Measurements from ENCODE around the gene SSC5D.
A peak's percentile ranks its signal among the peaks of the same experiment; 100 is the strongest.

The SSC5D gene

DNA sequence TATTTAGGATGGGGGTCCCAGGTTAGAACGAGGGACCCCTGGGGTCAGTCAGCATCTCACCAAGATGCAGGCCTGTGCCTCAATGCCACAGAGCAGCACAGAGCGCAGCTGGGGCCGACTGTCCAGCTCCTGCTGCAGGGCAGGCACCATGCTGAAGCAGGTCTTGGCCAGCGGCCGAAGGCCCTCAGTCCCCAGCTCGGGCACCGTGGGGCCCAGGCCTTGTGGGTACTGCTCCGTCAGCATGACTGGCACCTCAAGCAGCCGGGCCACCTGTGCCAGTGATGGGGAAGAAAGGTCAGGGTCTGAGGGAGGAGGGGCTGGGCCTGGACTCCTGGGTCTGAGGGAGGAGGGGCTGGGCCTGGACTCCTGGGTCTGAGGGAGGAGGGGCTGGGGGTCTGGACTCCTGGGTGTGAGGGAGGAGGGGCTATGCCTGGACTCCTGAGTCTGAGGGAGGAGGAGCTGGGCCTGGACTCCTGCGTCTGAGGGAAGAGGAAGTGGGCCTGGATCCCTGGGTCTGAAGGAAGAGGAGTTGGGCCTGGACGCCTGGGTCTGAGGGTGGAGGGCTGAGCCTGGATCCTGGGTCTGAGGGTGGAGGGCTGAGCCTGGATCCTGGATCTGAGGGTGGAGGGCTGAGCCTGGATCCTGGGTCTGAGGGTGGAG, 32.5 kb upstream of the SSC5D start:
- no peak for DNase-seq

- no peak for DNase-seq
Measured at GRCh38 chr19:55456347-55456746, 31.9 kb upstream of the SSC5D start.

DNA sequence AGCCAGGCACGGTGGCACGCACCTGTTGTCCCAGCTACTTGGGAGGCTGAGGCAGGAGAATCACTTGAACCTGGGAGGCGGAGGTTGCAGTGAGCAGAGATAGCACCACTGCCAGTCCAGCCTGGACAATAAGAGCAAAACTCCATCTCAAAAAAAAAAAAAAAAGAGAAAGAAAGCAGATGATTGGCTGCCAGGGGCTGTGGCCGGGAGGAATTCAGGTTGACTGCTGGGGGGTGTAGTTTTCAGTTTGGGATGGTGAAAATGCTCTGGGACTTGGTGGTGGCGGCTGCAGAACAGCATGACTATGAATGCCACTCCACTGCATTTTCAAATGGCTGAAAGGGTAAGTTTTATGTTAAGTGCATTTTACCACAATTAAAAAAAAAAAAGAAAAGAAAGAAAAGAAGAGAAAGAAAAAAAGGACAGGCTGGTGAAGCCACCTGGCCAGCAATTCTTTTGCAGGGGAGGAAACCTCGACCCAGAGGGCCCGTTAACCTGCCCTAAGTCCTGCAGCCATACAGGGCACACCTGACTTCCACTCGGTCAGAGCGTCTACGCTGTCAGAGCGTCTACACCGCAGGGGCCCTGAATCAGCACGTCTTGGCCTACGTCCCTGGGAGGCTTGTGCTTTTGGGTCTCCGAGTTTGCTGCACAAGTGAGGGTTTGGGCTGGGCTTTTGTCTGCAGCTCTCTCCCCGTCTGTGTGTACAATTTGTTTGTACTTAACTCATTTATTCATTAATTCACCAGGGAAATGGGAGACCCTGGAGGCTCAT, 30.4 kb upstream of the SSC5D start:
- no peak for DNase-seq

DNA sequence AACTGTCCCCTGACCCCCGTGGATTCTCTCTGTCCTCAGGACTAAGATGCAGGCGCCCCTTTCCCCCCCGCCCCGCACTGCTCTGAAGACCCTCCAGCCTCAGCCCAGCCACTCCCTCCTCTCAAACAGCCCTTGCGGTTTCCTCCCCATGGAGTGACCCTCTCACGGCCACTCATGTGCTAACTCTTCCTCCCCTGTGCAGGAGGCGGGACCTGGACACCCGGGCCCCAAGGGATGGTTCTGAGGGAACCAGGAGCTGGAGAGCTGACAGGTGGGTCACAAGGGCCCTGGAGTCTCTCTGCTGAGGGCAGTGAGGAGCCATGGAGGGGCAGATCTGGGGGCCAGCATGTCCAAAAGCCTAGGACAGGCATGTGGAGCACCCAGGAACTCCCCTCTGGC, 28.7 kb upstream of the SSC5D start:
- DNase-seq, result no peak

- DNase-seq, result no peak
Measured at GRCh38 chr19:55459950-55460657, 28.1 kb upstream of the SSC5D start.

GRCh38 chr19:55460670-55461258, 27.5 kb upstream of the SSC5D start:
- DNase-seq, result no peak

- peak; percentile 100 for DNase-seq
Measured at GRCh38 chr19:55461259-55461973, 26.8 kb upstream of the SSC5D start, which contains the start of gene ISOC2. Gene ISOC2, minus strand, starts transcription at chr19:55461642. Its CDS starts 5,156 bp downstream, at chr19:55456486.

DNA sequence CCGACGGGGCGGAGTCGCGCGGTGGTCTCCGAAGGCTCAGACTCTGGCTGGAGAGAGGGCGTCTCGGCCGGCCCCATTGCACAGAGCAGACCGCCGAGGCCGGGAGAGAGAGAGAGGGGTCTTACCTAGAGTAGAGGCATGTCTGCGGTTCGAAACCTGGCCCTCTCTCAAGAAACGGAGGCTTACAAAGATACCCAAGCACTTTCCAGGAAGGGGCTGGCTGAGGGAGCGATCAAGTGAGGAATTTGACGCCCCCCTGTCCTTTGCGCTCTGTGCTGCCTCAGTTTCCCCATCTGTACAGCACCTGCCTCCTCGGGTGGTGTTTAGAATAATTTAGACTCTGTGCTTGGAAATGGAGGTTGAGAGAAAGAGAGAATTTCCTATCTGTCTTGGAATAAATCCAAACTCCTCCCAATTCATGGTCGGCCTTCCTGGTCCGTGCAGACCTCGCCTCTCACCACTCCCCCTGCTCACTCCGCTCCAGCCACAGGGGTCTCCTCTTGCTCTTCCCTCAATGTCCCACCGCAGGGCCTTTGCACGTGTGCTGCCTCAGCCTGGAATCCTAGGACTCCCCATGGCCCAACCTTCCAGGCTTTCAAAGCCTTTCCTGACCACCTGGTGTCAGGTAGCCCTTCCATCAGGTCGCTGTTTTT, 26.1 kb upstream of the SSC5D start:
- no peak for DNase-seq

- DNase-seq, result no peak
Measured at GRCh38 chr19:55462722-55463121, 25.5 kb upstream of the SSC5D start.

GRCh38 chr19:55463583-55464031, 24.6 kb upstream of the SSC5D start:
- no peak for DNase-seq

DNA sequence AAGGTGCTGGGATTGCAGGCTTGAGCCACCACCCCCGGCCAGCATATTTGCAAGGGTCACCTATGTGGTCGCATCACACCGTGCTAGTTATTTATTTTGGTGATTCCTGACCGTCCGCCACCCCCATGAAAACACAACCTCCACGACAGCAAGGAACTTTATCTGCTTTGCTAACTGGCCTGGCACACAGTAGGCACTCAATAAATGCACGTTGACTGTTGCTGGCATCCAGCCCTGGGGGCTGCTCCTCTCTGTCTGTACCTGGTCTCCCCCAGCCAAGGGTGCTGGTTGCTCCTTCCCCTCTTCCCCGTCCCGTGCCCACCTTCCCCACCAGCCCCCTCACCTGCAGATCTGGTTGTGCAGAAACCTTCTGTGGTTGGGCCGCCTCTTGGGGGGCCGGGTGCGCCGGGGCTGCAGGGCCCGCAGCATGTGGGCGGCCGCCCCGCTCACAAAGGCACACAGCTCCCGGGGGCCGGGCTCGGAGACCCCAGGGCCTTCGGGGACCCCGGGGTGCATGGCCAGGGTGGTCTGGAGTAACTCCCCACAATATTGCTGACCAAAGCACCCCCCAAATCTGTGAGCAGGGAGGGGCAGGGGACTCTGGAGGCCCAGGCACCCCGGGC, 24.1 kb upstream of the SSC5D start:
- DNase-seq, result no peak

DNA sequence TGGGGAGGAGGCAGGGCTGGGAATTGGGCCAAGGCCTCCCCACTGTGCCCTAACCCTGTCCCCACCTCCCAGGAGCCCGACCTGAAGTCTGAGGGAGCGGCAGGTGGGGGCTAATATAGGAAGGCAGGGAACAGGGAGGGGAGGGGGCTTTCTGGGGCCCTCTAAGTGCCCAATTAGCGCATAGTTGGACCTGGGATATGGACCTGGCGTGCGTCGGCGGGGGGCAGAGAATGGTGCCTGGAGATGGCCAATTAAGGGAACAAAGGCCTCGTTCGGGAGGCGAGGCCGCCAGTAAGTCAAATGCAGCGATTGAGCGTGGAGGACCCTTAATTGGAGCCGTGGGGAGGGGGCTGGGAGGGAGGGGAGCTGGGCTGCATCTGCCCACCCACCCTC, 23.6 kb upstream of the SSC5D start, which contains the start of gene C19orf85:
TSS of gene C19orf85 (minus strand) at position 90 of the 393 bp plus-strand sequence. CDS start 197 bp downstream, outside the sequence.
- no peak for DNase-seq

DNA sequence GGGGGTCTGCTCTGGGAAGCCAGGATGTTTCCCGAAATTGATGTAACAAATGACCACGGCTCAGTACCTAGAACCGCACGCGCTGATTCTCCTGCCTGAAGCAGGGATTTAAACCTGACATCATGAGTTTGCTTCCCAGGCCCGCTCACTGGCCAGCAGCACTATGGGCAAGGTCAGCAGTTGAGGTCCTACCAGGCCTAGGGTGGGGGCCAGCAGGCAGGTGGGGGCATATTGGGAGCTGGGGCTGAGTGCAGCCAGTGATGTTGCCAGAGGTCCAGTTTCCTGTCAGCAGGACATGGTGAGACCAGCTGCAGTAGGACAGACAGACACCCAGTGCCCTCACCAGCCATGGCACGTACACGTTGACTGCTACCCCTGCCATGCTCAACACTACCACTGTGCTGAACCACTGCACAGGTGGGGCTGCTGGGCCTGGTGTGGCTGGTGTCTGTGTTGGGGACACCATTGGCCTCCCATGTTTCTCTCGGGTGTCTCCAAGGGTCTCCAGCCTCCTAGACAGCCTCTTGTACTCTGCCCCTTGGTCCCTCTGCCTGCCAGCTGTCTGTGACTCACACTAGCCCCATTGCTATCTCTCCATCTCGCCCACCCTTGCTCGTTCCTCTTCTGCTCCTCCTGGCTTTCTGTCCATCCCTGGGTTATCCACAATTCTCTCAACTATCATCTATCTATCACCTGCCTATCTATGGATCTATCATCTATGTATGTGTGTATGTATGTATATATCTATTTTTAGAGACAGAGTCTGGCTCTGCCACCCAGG, 22.6 kb upstream of the SSC5D start:
- no peak for DNase-seq

- DNase-seq, result no peak
Measured at GRCh38 chr19:55466241-55466614, 22.0 kb upstream of the SSC5D start.

- DNase-seq, result peak; percentile 44
Measured at GRCh38 chr19:55467236-55468053, 20.8 kb upstream of the SSC5D start.

DNA sequence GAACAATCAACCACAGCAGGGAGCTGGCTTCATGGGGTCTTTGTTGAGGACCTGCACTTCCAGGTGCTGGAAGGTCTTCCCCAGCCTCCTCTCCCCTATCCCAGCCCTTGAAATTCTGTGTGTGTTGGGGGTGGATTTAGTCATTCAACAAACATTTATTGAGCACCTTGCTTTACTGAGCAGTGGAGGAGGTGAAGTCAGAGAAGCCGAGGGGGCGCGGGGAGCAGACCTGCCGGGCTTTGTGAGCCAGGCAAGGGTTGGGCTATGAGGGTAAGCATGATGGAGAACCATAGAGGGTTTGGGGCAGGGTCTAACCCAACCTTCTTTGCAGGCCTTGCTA, 20.2 kb upstream of the SSC5D start:
- no peak for DNase-seq

DNA sequence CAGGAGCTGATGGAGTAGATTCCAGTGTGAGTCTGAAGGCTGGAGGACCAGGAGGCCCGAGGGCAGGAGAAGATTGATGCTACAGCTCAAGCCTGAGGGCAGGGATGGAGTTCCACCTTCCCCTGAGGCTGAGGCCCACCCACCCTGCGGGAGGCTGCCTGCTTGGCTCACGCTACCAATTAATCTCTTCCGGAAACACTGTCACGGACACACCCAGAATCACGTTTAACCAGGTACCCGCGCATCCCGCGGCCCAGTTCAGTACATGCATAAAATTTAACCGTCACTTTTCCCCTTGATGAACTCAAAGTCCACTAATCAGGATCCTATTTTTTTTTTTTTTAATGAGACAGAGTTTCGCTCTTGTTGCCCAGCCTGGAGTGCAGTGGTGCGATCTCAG, 17.0 kb upstream of the SSC5D start:
- DNase-seq, result no peak

DNA sequence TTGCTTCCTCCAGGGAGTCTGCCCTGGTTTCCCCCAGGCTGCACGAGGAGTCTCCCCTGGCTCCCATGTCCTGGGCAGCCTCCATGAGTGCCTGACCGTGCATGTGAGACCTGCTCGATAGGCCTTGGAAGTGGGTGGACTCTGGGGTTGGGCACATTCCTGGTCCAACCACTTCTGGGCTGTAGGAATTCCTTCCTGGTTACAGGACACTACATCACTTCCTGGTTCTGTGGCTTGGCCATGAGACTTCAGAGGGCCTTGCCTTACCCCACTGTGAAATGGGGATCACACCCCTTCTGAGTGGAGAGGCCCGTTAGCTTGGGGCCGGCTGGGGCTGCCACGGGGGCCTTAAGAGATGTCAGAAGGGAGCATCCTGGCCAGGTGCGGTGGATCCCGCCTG, 15.8 kb upstream of the SSC5D start:
- peak; percentile 55 for DNase-seq

DNA sequence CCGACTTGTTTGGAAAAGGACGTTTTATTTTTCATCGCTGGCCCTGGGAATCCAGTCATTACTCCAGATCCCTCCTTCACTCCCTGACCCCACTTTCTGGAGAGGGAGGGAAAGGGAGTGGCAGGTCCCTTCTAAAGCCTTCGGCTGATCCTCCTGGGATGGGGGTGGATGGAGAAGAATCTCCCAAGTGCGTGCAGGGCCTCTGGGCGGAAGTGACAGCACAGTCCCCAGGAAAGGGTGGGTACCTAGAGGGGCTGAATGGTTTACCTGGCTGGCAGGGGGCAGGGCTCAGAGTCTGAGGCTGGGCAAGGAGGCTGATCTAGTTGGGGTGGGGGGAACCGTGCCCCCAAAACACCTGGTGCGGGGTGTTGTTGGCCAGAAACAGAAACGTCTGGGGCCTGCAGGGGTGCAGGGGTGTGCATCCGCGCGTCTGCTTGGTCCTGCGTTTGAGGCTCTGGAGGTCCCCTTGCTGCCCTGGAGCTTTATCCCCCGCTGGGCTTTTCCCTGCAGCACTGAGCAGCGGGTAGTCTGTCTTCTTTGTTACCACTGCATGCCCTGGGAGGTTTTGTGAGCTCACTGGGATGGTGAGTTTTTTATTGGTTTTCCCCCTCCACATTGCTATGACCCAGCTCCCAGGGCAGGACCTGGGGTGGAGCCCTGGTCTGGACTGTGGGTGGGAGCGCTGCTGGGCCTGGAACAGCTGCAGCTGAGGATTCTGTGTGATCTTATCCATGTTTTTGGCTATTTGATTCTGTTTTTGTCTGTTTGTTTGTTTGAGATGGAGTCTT, 14.8 kb upstream of the SSC5D start:
- DNase-seq, result peak; percentile 77
